ENCODE measurements around the gene PLPP4. TPM values are rescaled to one million over a fixed set of nuclear protein-coding genes. Genes with fewer than 3 reads are reported as not detected.

Gene PLPP4
- total and polyA plus RNA-seq, 2 of the 13 experiments (the other 11 are each of a cell fraction or from before 2014, with no cell fraction given) = not detected

DNA sequence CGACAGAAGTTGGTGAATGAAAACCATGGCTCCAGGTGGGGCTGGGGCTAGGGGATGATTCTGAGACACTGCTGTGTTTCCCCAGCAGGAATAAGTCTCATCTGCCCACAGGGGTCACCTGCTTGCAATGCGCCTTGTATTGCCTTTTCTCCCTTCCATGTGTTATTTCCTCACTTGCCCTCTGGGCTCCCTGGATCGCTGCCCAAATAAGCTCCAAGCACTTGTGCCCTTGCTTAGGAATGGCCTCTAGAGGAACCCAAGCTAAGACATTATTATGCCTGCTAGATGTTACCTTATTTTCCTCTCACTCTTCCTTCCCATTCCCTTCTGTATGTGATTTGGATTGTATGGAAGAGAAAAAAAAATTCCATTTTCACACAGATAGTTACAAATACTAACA, 24.8 kb upstream of the PLPP4 start (continued):
- TF ChIP-seq, protein P1, sequence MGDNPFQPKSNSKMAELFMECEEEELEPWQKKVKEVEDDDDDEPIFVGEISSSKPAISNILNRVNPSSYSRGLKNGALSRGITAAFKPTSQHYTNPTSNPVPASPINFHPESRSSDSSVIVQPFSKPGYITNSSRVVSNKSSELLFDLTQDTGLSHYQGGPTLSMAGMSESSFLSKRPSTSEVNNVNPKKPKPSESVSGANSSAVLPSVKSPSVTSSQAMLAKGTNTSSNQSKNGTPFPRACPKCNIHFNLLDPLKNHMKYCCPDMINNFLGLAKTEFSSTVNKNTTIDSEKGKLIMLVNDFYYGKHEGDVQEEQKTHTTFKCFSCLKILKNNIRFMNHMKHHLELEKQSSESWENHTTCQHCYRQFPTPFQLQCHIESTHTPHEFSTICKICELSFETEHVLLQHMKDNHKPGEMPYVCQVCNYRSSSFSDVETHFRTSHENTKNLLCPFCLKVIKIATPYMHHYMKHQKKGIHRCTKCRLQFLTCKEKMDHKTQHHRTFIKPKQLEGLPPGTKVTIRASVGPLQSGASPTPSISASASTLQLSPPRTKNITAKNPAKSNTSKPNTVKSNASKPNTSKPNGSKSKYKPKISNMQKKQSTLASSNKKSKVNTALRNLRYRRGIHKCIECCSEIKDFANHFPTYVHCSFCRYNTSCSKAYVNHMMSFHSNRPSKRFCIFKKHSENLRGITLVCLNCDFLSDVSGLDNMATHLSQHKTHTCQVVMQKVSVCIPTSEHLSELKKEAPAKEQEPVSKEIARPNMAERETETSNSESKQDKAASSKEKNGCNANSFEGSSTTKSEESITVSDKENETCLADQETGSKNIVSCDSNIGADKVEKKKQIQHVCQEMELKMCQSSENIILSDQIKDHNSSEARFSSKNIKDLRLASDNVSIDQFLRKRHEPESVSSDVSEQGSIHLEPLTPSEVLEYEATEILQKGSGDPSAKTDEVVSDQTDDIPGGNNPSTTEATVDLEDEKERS (CRISPR knock-in tag; IDR thresholded peaks at IDR 0.05) = no peak
- TF ChIP-seq ZNF251 (CRISPR knock-in tag; IDR thresholded peaks at IDR 0.05) = no peak
- TF ChIP-seq, protein P2, sequence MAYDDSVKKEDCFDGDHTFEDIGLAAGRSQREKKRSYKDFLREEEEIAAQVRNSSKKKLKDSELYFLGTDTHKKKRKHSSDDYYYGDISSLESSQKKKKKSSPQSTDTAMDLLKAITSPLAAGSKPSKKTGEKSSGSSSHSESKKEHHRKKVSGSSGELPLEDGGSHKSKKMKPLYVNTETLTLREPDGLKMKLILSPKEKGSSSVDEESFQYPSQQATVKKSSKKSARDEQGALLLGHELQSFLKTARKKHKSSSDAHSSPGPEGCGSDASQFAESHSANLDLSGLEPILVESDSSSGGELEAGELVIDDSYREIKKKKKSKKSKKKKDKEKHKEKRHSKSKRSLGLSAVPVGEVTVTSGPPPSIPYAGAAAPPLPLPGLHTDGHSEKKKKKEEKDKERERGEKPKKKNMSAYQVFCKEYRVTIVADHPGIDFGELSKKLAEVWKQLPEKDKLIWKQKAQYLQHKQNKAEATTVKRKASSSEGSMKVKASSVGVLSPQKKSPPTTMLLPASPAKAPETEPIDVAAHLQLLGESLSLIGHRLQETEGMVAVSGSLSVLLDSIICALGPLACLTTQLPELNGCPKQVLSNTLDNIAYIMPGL (CRISPR knock-in tag; IDR thresholded peaks at IDR 0.05; ENCODE audit: borderline replicate concordance in 1 of 2, low read depth in 1 of 2) = no peak
- TF ChIP-seq ZNF737 (CRISPR knock-in tag; IDR thresholded peaks at IDR 0.05; ENCODE audit: borderline replicate concordance) = no peak
- TF ChIP-seq, protein P3, sequence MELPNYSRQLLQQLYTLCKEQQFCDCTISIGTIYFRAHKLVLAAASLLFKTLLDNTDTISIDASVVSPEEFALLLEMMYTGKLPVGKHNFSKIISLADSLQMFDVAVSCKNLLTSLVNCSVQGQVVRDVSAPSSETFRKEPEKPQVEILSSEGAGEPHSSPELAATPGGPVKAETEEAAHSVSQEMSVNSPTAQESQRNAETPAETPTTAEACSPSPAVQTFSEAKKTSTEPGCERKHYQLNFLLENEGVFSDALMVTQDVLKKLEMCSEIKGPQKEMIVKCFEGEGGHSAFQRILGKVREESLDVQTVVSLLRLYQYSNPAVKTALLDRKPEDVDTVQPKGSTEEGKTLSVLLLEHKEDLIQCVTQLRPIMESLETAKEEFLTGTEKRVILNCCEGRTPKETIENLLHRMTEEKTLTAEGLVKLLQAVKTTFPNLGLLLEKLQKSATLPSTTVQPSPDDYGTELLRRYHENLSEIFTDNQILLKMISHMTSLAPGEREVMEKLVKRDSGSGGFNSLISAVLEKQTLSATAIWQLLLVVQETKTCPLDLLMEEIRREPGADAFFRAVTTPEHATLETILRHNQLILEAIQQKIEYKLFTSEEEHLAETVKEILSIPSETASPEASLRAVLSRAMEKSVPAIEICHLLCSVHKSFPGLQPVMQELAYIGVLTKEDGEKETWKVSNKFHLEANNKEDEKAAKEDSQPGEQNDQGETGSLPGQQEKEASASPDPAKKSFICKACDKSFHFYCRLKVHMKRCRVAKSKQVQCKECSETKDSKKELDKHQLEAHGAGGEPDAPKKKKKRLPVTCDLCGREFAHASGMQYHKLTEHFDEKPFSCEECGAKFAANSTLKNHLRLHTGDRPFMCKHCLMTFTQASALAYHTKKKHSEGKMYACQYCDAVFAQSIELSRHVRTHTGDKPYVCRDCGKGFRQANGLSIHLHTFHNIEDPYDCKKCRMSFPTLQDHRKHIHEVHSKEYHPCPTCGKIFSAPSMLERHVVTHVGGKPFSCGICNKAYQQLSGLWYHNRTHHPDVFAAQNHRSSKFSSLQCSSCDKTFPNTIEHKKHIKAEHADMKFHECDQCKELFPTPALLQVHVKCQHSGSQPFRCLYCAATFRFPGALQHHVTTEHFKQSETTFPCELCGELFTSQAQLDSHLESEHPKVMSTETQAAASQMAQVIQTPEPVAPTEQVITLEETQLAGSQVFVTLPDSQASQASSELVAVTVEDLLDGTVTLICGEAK (IDR thresholded peaks at IDR 0.05) = no peak
- TF ChIP-seq, protein P3 (CRISPR knock-in tag; IDR thresholded peaks at IDR 0.05) = no peak
- TF ChIP-seq SAFB2 (CRISPR knock-in tag; IDR thresholded peaks at IDR 0.05; ENCODE audit: borderline replicate concordance, low read depth) = no peak

Data from HepG2 (cell line).